ENCODE measurements around the gene PRTG. TPM values are rescaled to one million over a fixed set of nuclear protein-coding genes. Genes with fewer than 3 reads are reported as not detected.
A peak's percentile ranks its signal among the peaks of the same experiment; 100 is the strongest.
"Not testable (repeated sequence)": the region's sequence is repeated elsewhere in the genome, so short reads cannot be mapped to it uniquely, and the experiment has no call there.

Gene PRTG, protein sequence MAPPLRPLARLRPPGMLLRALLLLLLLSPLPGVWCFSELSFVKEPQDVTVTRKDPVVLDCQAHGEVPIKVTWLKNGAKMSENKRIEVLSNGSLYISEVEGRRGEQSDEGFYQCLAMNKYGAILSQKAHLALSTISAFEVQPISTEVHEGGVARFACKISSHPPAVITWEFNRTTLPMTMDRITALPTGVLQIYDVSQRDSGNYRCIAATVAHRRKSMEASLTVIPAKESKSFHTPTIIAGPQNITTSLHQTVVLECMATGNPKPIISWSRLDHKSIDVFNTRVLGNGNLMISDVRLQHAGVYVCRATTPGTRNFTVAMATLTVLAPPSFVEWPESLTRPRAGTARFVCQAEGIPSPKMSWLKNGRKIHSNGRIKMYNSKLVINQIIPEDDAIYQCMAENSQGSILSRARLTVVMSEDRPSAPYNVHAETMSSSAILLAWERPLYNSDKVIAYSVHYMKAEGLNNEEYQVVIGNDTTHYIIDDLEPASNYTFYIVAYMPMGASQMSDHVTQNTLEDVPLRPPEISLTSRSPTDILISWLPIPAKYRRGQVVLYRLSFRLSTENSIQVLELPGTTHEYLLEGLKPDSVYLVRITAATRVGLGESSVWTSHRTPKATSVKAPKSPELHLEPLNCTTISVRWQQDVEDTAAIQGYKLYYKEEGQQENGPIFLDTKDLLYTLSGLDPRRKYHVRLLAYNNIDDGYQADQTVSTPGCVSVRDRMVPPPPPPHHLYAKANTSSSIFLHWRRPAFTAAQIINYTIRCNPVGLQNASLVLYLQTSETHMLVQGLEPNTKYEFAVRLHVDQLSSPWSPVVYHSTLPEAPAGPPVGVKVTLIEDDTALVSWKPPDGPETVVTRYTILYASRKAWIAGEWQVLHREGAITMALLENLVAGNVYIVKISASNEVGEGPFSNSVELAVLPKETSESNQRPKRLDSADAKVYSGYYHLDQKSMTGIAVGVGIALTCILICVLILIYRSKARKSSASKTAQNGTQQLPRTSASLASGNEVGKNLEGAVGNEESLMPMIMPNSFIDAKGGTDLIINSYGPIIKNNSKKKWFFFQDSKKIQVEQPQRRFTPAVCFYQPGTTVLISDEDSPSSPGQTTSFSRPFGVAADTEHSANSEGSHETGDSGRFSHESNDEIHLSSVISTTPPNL
- 337 TPM for polyA plus RNA-seq (2013, experiment 1 of 4)
- 401 TPM for polyA plus RNA-seq (2013, experiment 2 of 4)
- 254 TPM for polyA plus RNA-seq (2013, experiment 3 of 4)
- polyA plus RNA-seq (2013, experiment 4 of 4): 315 TPM

DNA sequence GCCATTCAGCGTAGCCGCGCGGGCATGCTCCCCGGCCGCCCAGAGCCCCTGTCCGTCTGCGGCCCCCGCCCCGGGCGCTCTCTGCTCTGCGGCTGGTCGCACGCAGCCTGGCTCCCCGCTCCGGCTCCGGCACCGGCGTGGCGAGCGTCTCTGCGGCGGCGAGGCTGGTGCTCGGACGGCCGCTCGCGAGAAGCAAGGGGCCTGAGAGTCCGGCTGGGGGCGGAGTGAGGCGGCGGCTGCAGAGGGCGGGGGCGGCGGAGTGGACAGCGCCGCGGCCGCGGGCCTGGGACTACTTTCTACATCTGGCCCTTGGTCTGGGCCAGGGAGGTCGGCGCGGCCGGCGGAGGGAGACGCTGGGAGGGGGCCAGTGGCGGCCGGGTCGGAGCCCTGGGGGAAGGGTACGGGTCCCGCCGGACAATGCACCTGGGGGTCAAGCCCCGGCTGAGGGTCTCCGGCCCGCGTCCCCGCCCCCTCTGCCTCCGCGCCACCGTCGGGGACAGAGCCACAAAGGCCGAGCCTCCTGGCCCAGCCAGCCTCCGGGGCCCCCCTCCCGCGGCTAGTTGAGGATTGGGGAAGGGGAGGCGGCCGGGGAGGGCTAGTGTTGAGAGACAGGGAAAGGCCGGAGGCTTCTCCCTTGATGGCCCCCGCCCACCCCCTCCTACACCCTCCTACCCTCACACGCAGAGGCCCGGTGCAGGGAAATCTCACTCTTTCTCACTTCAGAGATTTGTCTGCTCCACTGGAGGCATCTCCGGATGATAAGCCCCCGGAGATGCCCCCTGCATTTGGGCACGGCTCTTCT, at the start of gene PRTG:
Gene PRTG, minus strand, starts transcription at position 226 of the 802 bp plus-strand sequence. Its CDS starts 221 bp downstream, at position 5.
- peak within 1 kb of the TSS; percentile 97 for H3K4me3 ChIP-seq (ENCODE audit: insufficient read depth, low read depth, low read length)
- peaks cover 12% of the 10 kb centered on the region for H3K4me1 ChIP-seq (ENCODE audit: control insufficient read depth, insufficient read depth, low read length)
- H3K27ac ChIP-seq (ENCODE audit: insufficient read depth, low read depth, low read length, poor library complexity, severe bottlenecking): peak within 1 kb of the TSS; percentile 94
- H3K36me3 ChIP-seq (ENCODE audit: control insufficient read depth, insufficient read depth, low read length): no peaks in the 10 kb centered on the region
- H3K9me3 ChIP-seq (ENCODE audit: control insufficient read depth, low read length): no peaks in the 10 kb centered on the region
- H3K27me3 ChIP-seq (ENCODE audit: control insufficient read depth, insufficient read depth, low read length, poor library complexity, severe bottlenecking): no peaks in the 10 kb centered on the region
- 0% methylated on average over 75 of the region's 75 CpGs for WGBS, 2 experiments

DNA sequence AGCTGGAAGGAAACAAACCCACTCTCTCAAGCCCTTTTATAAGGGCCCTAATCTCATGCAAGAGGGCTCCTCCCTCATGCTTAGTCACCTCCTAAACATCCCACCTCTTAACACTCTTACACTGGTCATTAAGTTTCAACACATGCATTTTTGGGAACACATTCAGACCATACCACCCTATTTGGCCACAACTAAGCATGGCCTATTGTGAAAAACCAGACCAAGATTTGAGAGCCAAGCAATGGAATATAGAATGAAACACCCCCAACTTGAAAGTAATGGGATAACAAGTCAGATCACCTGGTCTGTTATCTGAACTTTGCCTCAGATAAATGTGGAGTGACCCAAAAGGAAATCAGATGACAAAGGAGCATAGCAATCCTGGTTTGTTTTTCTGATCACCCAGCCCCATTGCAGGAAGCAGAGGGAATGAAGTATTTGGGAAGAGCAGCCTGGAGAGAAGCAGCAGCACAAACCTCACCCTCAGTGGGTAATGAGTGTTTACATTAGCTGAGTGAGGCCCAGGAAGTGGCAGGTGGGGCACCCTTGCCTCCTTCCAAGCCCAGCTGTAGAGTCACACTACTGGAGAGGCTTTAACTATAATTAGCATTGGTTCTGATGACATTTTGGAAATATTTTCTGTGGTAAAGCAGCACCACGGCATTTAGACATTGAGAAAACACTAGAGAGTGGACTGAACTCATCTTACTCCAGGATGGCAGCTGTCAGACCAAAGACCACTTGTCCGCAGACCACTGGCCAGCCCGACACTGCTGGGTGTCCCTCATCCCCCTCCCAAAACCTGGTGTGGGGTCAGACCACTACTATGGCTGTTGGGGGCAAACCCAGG, 48.8 kb upstream of the PRTG start:
- Histone ChIP-seq H3K27ac (ENCODE audit: insufficient read depth, low read depth, low read length, poor library complexity, severe bottlenecking) (no peak overlapping the region), H3K4me3 (ENCODE audit: insufficient read depth, low read depth, low read length) (no peak overlapping the region), H3K27me3 (ENCODE audit: control insufficient read depth, insufficient read depth, low read length, poor library complexity, severe bottlenecking) (no peaks in the 10 kb centered on the region), H3K9me3 (ENCODE audit: control insufficient read depth, low read length) (no peaks in the 10 kb centered on the region), H3K36me3 (ENCODE audit: control insufficient read depth, insufficient read depth, low read length) (no peaks in the 10 kb centered on the region), H3K4me1 (ENCODE audit: control insufficient read depth, insufficient read depth, low read length) (no peaks in the 10 kb centered on the region)
- 91 to 95% methylated on average over 3 of the region's 3 CpGs for WGBS, 2 experiments

DNA sequence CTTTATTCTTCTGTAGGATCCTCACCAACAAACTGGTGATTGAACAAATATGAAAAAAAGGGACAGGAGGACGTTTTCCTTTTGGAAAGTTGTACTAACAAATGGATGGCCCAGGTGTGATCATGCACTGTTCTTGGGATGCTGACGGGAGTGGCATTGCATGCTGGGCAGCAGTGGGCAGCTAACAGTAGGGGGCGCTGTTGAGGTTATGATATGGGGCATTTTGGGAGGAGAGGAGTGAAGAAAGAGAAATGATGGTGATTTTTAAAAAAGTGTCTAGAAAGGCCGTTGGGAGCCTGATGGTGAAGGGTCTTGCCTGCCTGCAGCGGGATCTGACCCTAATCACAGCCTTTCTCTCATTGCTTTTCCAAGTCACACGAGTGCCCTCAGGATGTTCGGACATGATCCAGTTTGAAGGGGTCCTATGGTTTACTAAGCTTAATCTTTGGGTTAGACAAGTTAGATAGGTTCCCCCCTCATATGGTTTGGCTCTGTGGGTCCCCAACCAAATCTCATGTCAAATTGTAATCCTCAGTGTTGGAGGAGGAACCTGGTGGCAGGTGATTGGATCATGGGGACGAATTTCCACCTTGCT, 46.2 kb upstream of the PRTG start:
- Histone ChIP-seq H3K27ac (ENCODE audit: insufficient read depth, low read depth, low read length, poor library complexity, severe bottlenecking) (no peak overlapping the region), H3K36me3 (ENCODE audit: control insufficient read depth, insufficient read depth, low read length) (no peaks in the 10 kb centered on the region), H3K4me3 (ENCODE audit: insufficient read depth, low read depth, low read length) (no peak overlapping the region), H3K9me3 (ENCODE audit: control insufficient read depth, low read length) (no peaks in the 10 kb centered on the region), H3K27me3 (ENCODE audit: control insufficient read depth, insufficient read depth, low read length, poor library complexity, severe bottlenecking) (no peaks in the 10 kb centered on the region), H3K4me1 (ENCODE audit: control insufficient read depth, insufficient read depth, low read length) (peaks cover 17% of the 10 kb centered on the region)
- WGBS, 2 experiments: 87 to 90% methylated on average over 8 of the region's 8 CpGs

DNA sequence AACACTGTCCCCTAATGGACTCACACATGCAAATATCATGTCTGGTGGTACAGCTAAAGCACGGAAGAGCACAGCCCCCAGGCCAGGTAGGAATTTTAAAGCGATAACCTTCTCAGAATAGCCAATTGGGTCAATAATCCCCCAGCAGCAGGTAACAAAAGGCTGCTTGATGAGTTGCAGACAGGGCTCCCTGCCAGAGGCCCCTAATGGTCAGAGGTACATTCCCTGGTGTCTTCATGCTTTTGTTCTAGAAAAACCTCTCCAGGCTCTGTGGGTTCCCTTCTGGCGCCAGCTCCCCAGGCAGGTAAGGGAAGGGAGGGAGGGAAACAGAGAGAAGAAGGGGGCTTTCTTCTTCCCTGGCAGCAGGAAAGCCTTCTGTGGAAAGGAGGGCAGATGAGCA, 43.4 kb upstream of the PRTG start:
- H3K4me3 ChIP-seq (ENCODE audit: insufficient read depth, low read depth, low read length): no peak overlapping the region

DNA sequence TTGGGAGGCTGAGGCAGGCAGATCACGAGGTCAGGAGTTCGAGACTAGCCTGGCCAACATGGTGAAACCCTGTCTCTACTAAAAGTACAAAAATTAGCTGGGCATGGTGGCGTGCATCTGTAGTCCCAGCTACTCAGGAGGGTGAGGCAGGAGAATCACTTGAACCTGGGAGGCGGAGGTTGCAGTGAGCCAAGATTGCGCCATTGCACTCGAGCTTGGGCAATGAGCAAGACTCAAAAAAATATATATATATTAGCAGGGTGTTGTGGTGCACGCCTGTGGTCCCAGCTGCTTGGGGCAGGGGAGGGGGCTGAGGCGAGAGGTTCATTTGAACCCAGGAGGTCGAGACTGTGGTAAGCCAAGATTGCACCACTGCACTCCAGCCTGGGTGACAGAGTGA, 42.6 kb upstream of the PRTG start:
- H3K27ac ChIP-seq (ENCODE audit: insufficient read depth, low read depth, low read length, poor library complexity, severe bottlenecking): not testable (repeated sequence)

More for the DNA sequence above, 43.4 kb upstream of the PRTG start:
- H3K9me3 ChIP-seq (ENCODE audit: control insufficient read depth, low read length): no peaks in the 10 kb centered on the region
- peaks cover 33% of the 10 kb centered on the region for H3K4me1 ChIP-seq (ENCODE audit: control insufficient read depth, insufficient read depth, low read length)
- H3K27ac ChIP-seq (ENCODE audit: insufficient read depth, low read depth, low read length, poor library complexity, severe bottlenecking): peak overlapping the region; percentile 71
- WGBS, 2 experiments: 4 to 5% methylated on average over 3 of the region's 3 CpGs
- no peaks in the 10 kb centered on the region for H3K36me3 ChIP-seq (ENCODE audit: control insufficient read depth, insufficient read depth, low read length)
- H3K27me3 ChIP-seq (ENCODE audit: control insufficient read depth, insufficient read depth, low read length, poor library complexity, severe bottlenecking): no peaks in the 10 kb centered on the region

DNA sequence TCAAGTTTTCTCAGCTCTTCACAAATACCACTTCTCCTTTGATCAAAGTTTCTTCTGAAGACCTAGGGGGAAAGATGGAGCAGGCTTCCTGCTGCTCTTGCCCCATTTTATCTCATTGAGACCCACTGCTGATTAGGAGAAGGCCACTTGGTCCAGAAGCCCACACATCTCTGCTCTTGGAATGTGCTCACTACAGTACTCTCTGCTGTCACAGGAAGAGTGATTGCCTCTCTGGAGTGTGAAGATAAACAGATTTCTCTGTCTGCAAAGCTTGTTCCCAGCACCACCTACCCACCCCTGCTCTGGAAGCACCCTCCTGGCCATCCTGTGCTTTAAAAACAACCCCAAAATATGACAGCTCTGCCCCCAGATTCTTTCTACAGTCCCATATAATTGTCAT, 41.3 kb upstream of the PRTG start:
- H3K9me3 ChIP-seq (ENCODE audit: control insufficient read depth, low read length): no peaks in the 10 kb centered on the region
- no peaks in the 10 kb centered on the region for H3K36me3 ChIP-seq (ENCODE audit: control insufficient read depth, insufficient read depth, low read length)
- peak overlapping the region; percentile 47 for H3K27ac ChIP-seq (ENCODE audit: insufficient read depth, low read depth, low read length, poor library complexity, severe bottlenecking)
- H3K4me3 ChIP-seq (ENCODE audit: insufficient read depth, low read depth, low read length): no peak overlapping the region
- H3K4me1 ChIP-seq (ENCODE audit: control insufficient read depth, insufficient read depth, low read length): peaks cover 33% of the 10 kb centered on the region
- no peaks in the 10 kb centered on the region for H3K27me3 ChIP-seq (ENCODE audit: control insufficient read depth, insufficient read depth, low read length, poor library complexity, severe bottlenecking)

More for the DNA sequence above, 42.6 kb upstream of the PRTG start:
- not testable (repeated sequence) for H3K4me3 ChIP-seq (ENCODE audit: insufficient read depth, low read depth, low read length); H3K9me3 ChIP-seq (ENCODE audit: control insufficient read depth, low read length); H3K27me3 ChIP-seq (ENCODE audit: control insufficient read depth, insufficient read depth, low read length, poor library complexity, severe bottlenecking); H3K36me3 ChIP-seq (ENCODE audit: control insufficient read depth, insufficient read depth, low read length)
- 89% methylated on average over 9 of the region's 9 CpGs for WGBS, 2 experiments
- H3K4me1 ChIP-seq (ENCODE audit: control insufficient read depth, insufficient read depth, low read length): peaks cover 33% of the 10 kb centered on the region

DNA sequence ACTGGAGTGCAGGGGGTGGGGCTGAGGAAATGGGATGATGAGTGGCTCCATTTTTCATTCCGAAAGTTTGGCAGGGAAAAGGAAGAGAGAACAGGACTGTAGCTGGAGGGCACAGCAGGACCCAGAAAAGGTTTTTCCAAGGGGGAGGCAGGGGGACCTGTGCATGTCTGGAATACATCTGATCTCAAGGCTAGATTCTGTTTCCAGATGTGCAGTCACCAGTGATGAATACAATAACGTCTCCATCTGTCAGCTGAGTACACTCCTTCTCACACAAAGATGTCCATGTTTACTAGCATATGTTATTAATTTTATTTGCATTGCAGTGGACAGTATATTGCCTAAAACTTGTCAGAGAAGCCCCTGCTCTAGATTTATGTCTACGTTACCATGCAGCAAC, 39.9 kb upstream of the PRTG start:
- Histone ChIP-seq H3K4me3 (ENCODE audit: insufficient read depth, low read depth, low read length) (no peak overlapping the region), H3K27me3 (ENCODE audit: control insufficient read depth, insufficient read depth, low read length, poor library complexity, severe bottlenecking) (no peaks in the 10 kb centered on the region), H3K4me1 (ENCODE audit: control insufficient read depth, insufficient read depth, low read length) (peaks cover 33% of the 10 kb centered on the region), H3K9me3 (ENCODE audit: control insufficient read depth, low read length) (no peaks in the 10 kb centered on the region), H3K27ac (ENCODE audit: insufficient read depth, low read depth, low read length, poor library complexity, severe bottlenecking) (no peak overlapping the region), H3K36me3 (ENCODE audit: control insufficient read depth, insufficient read depth, low read length) (no peaks in the 10 kb centered on the region)
- WGBS, 2 experiments: 80 to 91% methylated on average over 3 of the region's 3 CpGs

DNA sequence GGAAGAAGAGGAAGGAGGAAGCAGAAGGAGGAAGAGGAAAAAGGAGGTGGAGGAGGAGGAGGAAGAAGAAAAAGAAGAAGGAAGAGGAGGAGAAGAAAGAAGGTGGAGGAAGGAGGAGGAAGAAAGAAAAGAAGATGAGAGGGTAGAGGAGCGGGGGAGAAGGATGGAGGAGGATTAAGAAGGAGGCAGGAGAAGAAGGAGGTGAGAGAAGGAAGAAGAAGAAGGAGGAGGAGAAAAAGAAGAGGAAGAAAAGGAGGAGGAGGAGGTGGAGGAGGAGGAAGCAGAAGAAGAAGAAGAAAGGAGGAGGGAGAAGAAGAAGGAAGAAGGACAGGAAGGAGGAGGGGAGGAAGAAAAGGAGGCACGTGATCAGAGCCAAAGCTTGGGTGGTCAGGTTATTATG, 37.3 kb upstream of the PRTG start:
- H3K36me3 ChIP-seq (ENCODE audit: control insufficient read depth, insufficient read depth, low read length): no peaks in the 10 kb centered on the region
- H3K4me1 ChIP-seq (ENCODE audit: control insufficient read depth, insufficient read depth, low read length): peaks cover 26% of the 10 kb centered on the region
- 52 to 86% methylated on average over 1 to 2 of the region's 2 CpGs for WGBS, 2 experiments
- no peaks in the 10 kb centered on the region for H3K9me3 ChIP-seq (ENCODE audit: control insufficient read depth, low read length)
- H3K27ac ChIP-seq (ENCODE audit: insufficient read depth, low read depth, low read length, poor library complexity, severe bottlenecking): no peak overlapping the region
- no peak overlapping the region for H3K4me3 ChIP-seq (ENCODE audit: insufficient read depth, low read depth, low read length)
- no peaks in the 10 kb centered on the region for H3K27me3 ChIP-seq (ENCODE audit: control insufficient read depth, insufficient read depth, low read length, poor library complexity, severe bottlenecking)

All from ectodermal cell (in vitro differentiated cells).